ENCODE data around the gene LOXHD1.

The LOXHD1 gene

DNA sequence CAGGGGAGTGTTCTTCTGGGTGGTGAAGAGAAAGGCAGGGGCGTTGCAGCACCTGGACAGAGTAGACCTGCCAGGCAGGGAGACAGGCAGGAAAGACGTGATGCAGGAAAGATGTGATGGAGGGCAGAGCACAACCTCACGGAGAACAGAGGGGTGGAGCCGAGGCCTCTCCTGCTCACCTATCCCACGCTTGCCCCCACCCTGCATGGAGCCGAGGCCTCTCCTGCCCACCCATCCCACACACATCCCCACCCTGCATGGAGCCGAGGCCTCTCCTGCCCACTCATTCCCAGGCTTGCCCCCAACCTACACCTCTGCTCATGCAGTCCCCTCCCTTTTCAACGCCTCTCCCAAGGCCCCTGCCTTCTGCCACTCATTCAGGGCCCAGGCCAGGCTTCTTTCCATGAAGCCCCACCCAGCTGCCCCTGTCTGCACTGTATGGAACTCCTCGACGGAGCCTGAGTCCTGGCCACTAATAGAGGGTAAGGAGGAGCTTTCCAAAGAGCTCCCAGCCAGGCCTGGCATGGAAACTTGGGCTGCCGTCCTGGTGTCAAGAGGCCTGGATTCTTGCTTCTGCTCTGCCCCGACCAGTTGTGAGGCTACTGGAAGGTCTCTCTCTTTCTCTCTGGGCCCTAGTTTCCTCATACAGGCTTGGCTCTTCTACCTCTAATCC is 32.0 kb upstream of the LOXHD1 start:
- H3K4me3 ChIP-seq (ENCODE audit: low read depth, low read length): no peak overlapping the region
- no peak overlapping the region for H3K9ac ChIP-seq (ENCODE audit: low read depth, low read length)
- H3K27me3 ChIP-seq (ENCODE audit: control insufficient read depth, insufficient read depth, low read length): no peaks in the 10 kb centered on the region
- no peaks in the 10 kb centered on the region for H3K36me3 ChIP-seq (ENCODE audit: control insufficient read depth, insufficient read depth, low read length)
- H3K27ac ChIP-seq (ENCODE audit: low read depth, low read length): no peak overlapping the region
- H3K4me1 ChIP-seq (ENCODE audit: control insufficient read depth, insufficient read depth, low read length): peaks cover 7% of the 10 kb centered on the region
- H3K9me3 ChIP-seq (ENCODE audit: control insufficient read depth, insufficient read depth, low read length): no peaks in the 10 kb centered on the region

GRCh38 chr18:46686186-46686585 is 29.2 kb upstream of the LOXHD1 start:
- H3K27ac ChIP-seq (ENCODE audit: low read depth, low read length): no peak overlapping the region
- no peaks in the 10 kb centered on the region for H3K9me3 ChIP-seq (ENCODE audit: control insufficient read depth, insufficient read depth, low read length)
- no peak overlapping the region for H3K9ac ChIP-seq (ENCODE audit: low read depth, low read length)
- H3K4me3 ChIP-seq (ENCODE audit: low read depth, low read length): no peak overlapping the region
- no peaks in the 10 kb centered on the region for H3K36me3 ChIP-seq (ENCODE audit: control insufficient read depth, insufficient read depth, low read length)
- H3K27me3 ChIP-seq (ENCODE audit: control insufficient read depth, insufficient read depth, low read length): no peaks in the 10 kb centered on the region
- H3K4me1 ChIP-seq (ENCODE audit: control insufficient read depth, insufficient read depth, low read length): no peaks in the 10 kb centered on the region

GRCh38 chr18:46683252-46683651 is 26.2 kb upstream of the LOXHD1 start:
- Histone ChIP-seq H3K36me3 (ENCODE audit: control insufficient read depth, insufficient read depth, low read length) (no peaks in the 10 kb centered on the region), H3K9ac (ENCODE audit: low read depth, low read length) (no peak overlapping the region), H3K4me3 (ENCODE audit: low read depth, low read length) (no peak overlapping the region), H3K4me1 (ENCODE audit: control insufficient read depth, insufficient read depth, low read length) (no peaks in the 10 kb centered on the region), H3K9me3 (ENCODE audit: control insufficient read depth, insufficient read depth, low read length) (no peaks in the 10 kb centered on the region), H3K27ac (ENCODE audit: low read depth, low read length) (no peak overlapping the region), H3K27me3 (ENCODE audit: control insufficient read depth, insufficient read depth, low read length) (no peaks in the 10 kb centered on the region)

GRCh38 chr18:46680784-46681695 is 24.0 kb upstream of the LOXHD1 start:
- Histone ChIP-seq H3K4me1 (ENCODE audit: control insufficient read depth, insufficient read depth, low read length) (peaks cover 8% of the 10 kb centered on the region), H3K27ac (ENCODE audit: low read depth, low read length) (no peak overlapping the region), H3K9me3 (ENCODE audit: control insufficient read depth, insufficient read depth, low read length) (no peaks in the 10 kb centered on the region)

GRCh38 chr18:46679846-46680598 is 23.0 kb upstream of the LOXHD1 start:
- no peaks in the 10 kb centered on the region for H3K36me3 ChIP-seq (ENCODE audit: control insufficient read depth, insufficient read depth, low read length)
- no peaks in the 10 kb centered on the region for H3K27me3 ChIP-seq (ENCODE audit: control insufficient read depth, insufficient read depth, low read length)
- H3K9me3 ChIP-seq (ENCODE audit: control insufficient read depth, insufficient read depth, low read length): no peaks in the 10 kb centered on the region
- H3K4me1 ChIP-seq (ENCODE audit: control insufficient read depth, insufficient read depth, low read length): peaks cover 8% of the 10 kb centered on the region
- H3K27ac ChIP-seq (ENCODE audit: low read depth, low read length): no peak overlapping the region
- H3K9ac ChIP-seq (ENCODE audit: low read depth, low read length): no peak overlapping the region
- H3K4me3 ChIP-seq (ENCODE audit: low read depth, low read length): no peak overlapping the region

More at GRCh38 chr18:46680784-46681695, 24.0 kb upstream of the LOXHD1 start:
- no peaks in the 10 kb centered on the region for H3K27me3 ChIP-seq (ENCODE audit: control insufficient read depth, insufficient read depth, low read length)
- H3K4me3 ChIP-seq (ENCODE audit: low read depth, low read length): no peak overlapping the region
- no peak overlapping the region for H3K9ac ChIP-seq (ENCODE audit: low read depth, low read length)
- no peaks in the 10 kb centered on the region for H3K36me3 ChIP-seq (ENCODE audit: control insufficient read depth, insufficient read depth, low read length)

- no peak overlapping the region for H3K27ac ChIP-seq (ENCODE audit: low read depth, low read length)
- H3K27me3 ChIP-seq (ENCODE audit: control insufficient read depth, insufficient read depth, low read length): no peaks in the 10 kb centered on the region
Measured at GRCh38 chr18:46678785-46679399, 21.9 kb upstream of the LOXHD1 start.

GRCh38 chr18:46678041-46678440 is 21.0 kb upstream of the LOXHD1 start:
- H3K27ac ChIP-seq (ENCODE audit: low read depth, low read length): no peak overlapping the region

More at GRCh38 chr18:46678785-46679399, 21.9 kb upstream of the LOXHD1 start:
- H3K36me3 ChIP-seq (ENCODE audit: control insufficient read depth, insufficient read depth, low read length): no peaks in the 10 kb centered on the region
- no peaks in the 10 kb centered on the region for H3K9me3 ChIP-seq (ENCODE audit: control insufficient read depth, insufficient read depth, low read length)
- no peak overlapping the region for H3K4me3 ChIP-seq (ENCODE audit: low read depth, low read length)
- H3K4me1 ChIP-seq (ENCODE audit: control insufficient read depth, insufficient read depth, low read length): peaks cover 8% of the 10 kb centered on the region
- H3K9ac ChIP-seq (ENCODE audit: low read depth, low read length): no peak overlapping the region

GRCh38 chr18:46677611-46678010 is 20.6 kb upstream of the LOXHD1 start:
- Histone ChIP-seq H3K27ac (ENCODE audit: low read depth, low read length) (no peak overlapping the region), H3K4me1 (ENCODE audit: control insufficient read depth, insufficient read depth, low read length) (peaks cover 10% of the 10 kb centered on the region), H3K36me3 (ENCODE audit: control insufficient read depth, insufficient read depth, low read length) (no peaks in the 10 kb centered on the region)

More at GRCh38 chr18:46678041-46678440, 21.0 kb upstream of the LOXHD1 start:
- Histone ChIP-seq H3K9me3 (ENCODE audit: control insufficient read depth, insufficient read depth, low read length) (no peaks in the 10 kb centered on the region), H3K4me1 (ENCODE audit: control insufficient read depth, insufficient read depth, low read length) (peaks cover 8% of the 10 kb centered on the region), H3K36me3 (ENCODE audit: control insufficient read depth, insufficient read depth, low read length) (no peaks in the 10 kb centered on the region), H3K27me3 (ENCODE audit: control insufficient read depth, insufficient read depth, low read length) (no peaks in the 10 kb centered on the region), H3K9ac (ENCODE audit: low read depth, low read length) (no peak overlapping the region), H3K4me3 (ENCODE audit: low read depth, low read length) (no peak overlapping the region)

GRCh38 chr18:46676182-46676835 is 19.3 kb upstream of the LOXHD1 start:
- no peak overlapping the region for H3K9ac ChIP-seq (ENCODE audit: low read depth, low read length)
- H3K4me1 ChIP-seq (ENCODE audit: control insufficient read depth, insufficient read depth, low read length): peaks cover 13% of the 10 kb centered on the region
- no peaks in the 10 kb centered on the region for H3K9me3 ChIP-seq (ENCODE audit: control insufficient read depth, insufficient read depth, low read length)
- no peak overlapping the region for H3K27ac ChIP-seq (ENCODE audit: low read depth, low read length)
- H3K36me3 ChIP-seq (ENCODE audit: control insufficient read depth, insufficient read depth, low read length): no peaks in the 10 kb centered on the region
- no peak overlapping the region for H3K4me3 ChIP-seq (ENCODE audit: low read depth, low read length)
- no peaks in the 10 kb centered on the region for H3K27me3 ChIP-seq (ENCODE audit: control insufficient read depth, insufficient read depth, low read length)

More at GRCh38 chr18:46677611-46678010, 20.6 kb upstream of the LOXHD1 start:
- Histone ChIP-seq H3K4me3 (ENCODE audit: low read depth, low read length) (no peak overlapping the region), H3K27me3 (ENCODE audit: control insufficient read depth, insufficient read depth, low read length) (no peaks in the 10 kb centered on the region), H3K9ac (ENCODE audit: low read depth, low read length) (no peak overlapping the region), H3K9me3 (ENCODE audit: control insufficient read depth, insufficient read depth, low read length) (no peaks in the 10 kb centered on the region)

- Histone ChIP-seq H3K4me1 (ENCODE audit: control insufficient read depth, insufficient read depth, low read length) (peaks cover 13% of the 10 kb centered on the region), H3K36me3 (ENCODE audit: control insufficient read depth, insufficient read depth, low read length) (no peaks in the 10 kb centered on the region), H3K4me3 (ENCODE audit: low read depth, low read length) (no peak overlapping the region), H3K9me3 (ENCODE audit: control insufficient read depth, insufficient read depth, low read length) (no peaks in the 10 kb centered on the region), H3K9ac (ENCODE audit: low read depth, low read length) (no peak overlapping the region), H3K27me3 (ENCODE audit: control insufficient read depth, insufficient read depth, low read length) (no peaks in the 10 kb centered on the region), H3K27ac (ENCODE audit: low read depth, low read length) (no peak overlapping the region)
Measured at GRCh38 chr18:46675112-46675511, 18.1 kb upstream of the LOXHD1 start.

Measured in HUES48 (cell line).